ENCODE results near the gene PRR14. TPM values are rescaled to one million over a fixed set of nuclear protein-coding genes. Genes with fewer than 3 reads are reported as not detected.

PRR14 gene
- total and polyA plus RNA-seq, 2 donors = 14.3 to 139 TPM

DNA sequence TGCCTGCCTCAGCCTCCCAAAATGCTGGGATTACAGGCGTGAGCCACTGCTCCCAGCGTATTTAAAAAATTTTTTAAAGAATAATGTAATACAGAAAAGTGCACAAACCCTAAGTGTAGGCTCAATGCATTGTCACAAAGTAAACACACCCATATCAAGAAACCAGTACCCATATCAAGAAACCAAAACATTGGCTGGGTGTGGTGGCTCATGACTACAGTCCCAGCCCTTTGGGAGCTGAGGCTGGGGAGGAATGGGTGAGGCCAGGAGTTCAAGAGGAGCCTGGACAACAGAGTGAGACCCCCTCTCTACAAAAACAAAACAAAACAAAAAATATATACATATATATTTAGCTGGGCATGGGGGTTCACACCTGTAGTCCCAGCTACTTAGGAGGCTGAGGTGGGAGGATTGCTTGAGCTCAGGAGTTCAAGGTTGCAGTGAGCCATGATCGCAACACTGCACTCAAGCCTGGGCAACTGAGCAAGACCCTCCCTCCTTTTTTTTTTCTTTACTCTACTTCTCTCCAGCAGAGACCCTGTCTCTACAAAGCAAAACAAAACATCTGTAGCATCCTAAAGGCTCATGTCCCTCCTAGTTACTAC lies 9.3 kb upstream of the PRR14 start:
- Histone ChIP-seq H3K36me3 (ENCODE audit: control insufficient read depth in 2 of 2, insufficient read depth in 2 of 2, low read length in 1 of 2) (no peaks in the 10 kb centered on the region), H3K27ac (ENCODE audit: low read depth in 1 of 2, low read length in 1 of 2) (no peak overlapping the region), H3K4me3 (ENCODE audit: low read length in 2 of 2) (no peak overlapping the region), H3K27me3 (ENCODE audit: control insufficient read depth in 2 of 2, insufficient read depth in 1 of 2, low read length in 1 of 2) (no peaks in the 10 kb centered on the region), H3K9me3 (ENCODE audit: control insufficient read depth in 2 of 2, insufficient read depth in 1 of 2, low read length in 1 of 2) (no peaks in the 10 kb centered on the region), H3K4me1 (ENCODE audit: control insufficient read depth in 2 of 2, insufficient read depth in 2 of 2, low read length in 2 of 2) (no peaks in the 10 kb centered on the region)
- 97% methylated on average over 3 of the region's 3 CpGs for WGBS
- DNase-seq (ENCODE audit: low read depth in 6 of 9, low spot score in 9 of 9) = no peak

DNA sequence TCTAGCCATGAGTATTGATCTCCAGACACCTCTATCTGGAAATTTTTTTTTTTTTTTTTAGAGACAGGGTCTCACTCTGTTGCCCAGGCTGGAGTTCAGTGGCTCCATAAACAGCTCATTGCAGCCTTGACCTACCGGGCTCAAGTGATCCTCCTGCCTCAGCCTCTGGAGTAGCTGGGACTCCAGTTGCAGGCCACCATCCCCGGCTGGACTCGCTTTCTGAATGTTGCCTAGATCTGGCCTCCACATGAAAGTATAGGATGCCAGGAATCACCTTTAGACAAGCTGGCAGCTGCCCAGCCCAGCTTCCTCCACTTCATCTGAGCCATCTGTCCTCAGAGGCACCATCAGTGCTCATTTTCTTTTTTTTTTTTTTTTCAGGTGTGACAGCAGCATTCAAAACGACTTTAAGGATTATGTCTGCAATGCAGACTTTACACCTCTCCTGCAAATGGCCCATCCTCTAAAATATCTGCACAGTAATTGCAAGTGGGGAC lies 6.4 kb upstream of the PRR14 start:
- no peak for DNase-seq (ENCODE audit: low read depth in 6 of 9, low spot score in 9 of 9)
- no peaks in the 10 kb centered on the region for H3K36me3 ChIP-seq (ENCODE audit: control insufficient read depth in 2 of 2, insufficient read depth in 2 of 2, low read length in 1 of 2)
- peaks cover 0 to under 1% of the 10 kb centered on the region in 2 donors for H3K4me1 ChIP-seq (ENCODE audit: control insufficient read depth in 2 of 2, insufficient read depth in 2 of 2, low read length in 2 of 2)
- 79% methylated on average over 4 of the region's 4 CpGs for WGBS
- no peak overlapping the region for H3K27ac ChIP-seq (ENCODE audit: low read depth in 1 of 2, low read length in 1 of 2)
- no peak overlapping the region for H3K4me3 ChIP-seq (ENCODE audit: low read length in 2 of 2)
- no peaks in the 10 kb centered on the region for H3K9me3 ChIP-seq (ENCODE audit: control insufficient read depth in 2 of 2, insufficient read depth in 1 of 2, low read length in 1 of 2)
- H3K27me3 ChIP-seq (ENCODE audit: control insufficient read depth in 2 of 2, insufficient read depth in 1 of 2, low read length in 1 of 2) = no peaks in the 10 kb centered on the region

DNA sequence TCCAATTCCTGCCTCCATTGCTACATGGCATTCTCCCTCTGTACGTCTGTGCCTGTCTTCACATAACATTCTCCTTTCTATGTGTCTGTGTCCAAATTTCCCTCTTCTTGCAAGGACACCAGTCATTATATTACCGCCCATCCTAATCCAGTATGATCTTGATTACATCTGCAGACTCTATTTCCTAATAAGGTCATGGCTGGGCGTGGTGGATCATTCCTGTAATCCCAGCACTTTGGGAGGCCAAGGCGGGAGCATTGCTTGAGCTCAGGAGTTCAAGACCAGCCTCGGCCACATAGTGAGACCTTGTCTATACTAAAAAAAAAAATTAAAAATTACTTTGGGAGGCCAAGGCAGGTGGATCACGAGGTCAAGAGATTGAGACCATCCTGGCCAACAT lies 5.0 kb upstream of the PRR14 start:
- no peaks in the 10 kb centered on the region for H3K36me3 ChIP-seq (ENCODE audit: control insufficient read depth in 2 of 2, insufficient read depth in 2 of 2, low read length in 1 of 2)
- no peak overlapping the region for H3K27ac ChIP-seq (ENCODE audit: low read depth in 1 of 2, low read length in 1 of 2)
- 91% methylated on average over 6 of the region's 6 CpGs for WGBS
- H3K9me3 ChIP-seq (ENCODE audit: control insufficient read depth in 2 of 2, insufficient read depth in 1 of 2, low read length in 1 of 2) = peaks cover 0 to 10% of the 10 kb centered on the region in 2 donors
- H3K4me1 ChIP-seq (ENCODE audit: control insufficient read depth in 2 of 2, insufficient read depth in 2 of 2, low read length in 2 of 2) = peaks cover 0 to 11% of the 10 kb centered on the region in 2 donors
- DNase-seq (ENCODE audit: low read depth in 6 of 9, low spot score in 9 of 9) = no peak
- no peaks in the 10 kb centered on the region for H3K27me3 ChIP-seq (ENCODE audit: control insufficient read depth in 2 of 2, insufficient read depth in 1 of 2, low read length in 1 of 2)
- no peak overlapping the region for H3K4me3 ChIP-seq (ENCODE audit: low read length in 2 of 2)

DNA sequence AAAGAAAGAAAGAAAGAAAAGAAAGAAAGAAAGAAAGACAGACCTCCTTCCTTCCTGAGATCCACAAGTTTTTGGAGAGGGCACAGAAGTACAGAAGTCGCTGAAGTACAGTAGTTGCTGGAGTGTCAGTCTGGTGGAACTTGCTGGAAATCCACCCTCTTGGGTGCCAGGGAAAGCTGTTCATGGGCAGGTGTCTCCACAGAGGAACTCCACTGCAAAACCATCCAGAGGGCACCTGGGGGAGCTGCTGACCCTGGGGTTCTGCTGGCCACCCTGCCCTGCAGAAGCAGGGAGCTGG lies 3.5 kb upstream of the PRR14 start:
- WGBS = 93% methylated on average over 1 of the region's 1 CpG
- H3K9me3 ChIP-seq (ENCODE audit: control insufficient read depth in 2 of 2, insufficient read depth in 1 of 2, low read length in 1 of 2) = peaks cover 0 to 10% of the 10 kb centered on the region in 2 donors

DNA sequence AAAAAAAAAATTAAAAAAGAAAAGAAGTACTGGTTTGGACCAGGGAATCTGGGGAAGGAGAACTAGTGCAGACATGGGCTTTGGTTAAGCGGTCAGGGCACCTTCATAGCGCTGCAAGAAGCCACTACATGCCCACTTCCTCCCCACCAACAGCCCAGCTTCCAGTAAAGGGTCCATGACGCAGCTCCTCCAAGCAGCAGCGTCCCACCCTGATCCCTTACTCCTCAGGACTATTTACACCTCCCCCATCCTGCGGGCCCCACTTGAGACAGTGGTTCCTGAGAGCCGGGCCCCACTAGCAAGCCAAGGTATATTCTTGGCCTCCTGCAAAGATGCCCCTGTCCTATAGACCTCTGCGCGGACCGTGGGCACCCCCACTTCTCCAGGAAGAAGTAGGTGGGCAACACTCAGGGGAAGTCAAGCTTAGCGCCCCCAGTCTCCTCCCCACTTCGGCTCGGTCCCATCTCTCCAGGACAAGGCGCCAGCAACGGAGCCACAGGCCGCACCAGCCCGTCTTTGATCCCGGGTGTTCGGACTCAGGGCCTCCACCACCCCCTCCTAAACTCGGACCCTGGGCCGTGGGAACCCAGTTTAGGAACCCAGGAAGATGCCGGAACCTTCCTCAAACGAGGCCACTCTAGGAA lies 913 bp upstream of the PRR14 start:
- Histone ChIP-seq H3K27me3 (ENCODE audit: control insufficient read depth in 2 of 2, insufficient read depth in 1 of 2, low read length in 1 of 2) (no peaks in the 10 kb centered on the region), H3K27ac (ENCODE audit: low read depth in 1 of 2, low read length in 1 of 2) (peak overlapping the region; percentile 89 to 95), H3K4me1 (ENCODE audit: control insufficient read depth in 2 of 2, insufficient read depth in 2 of 2, low read length in 2 of 2) (peaks cover 0 to 26% of the 10 kb centered on the region in 2 donors), H3K9me3 (ENCODE audit: control insufficient read depth in 2 of 2, insufficient read depth in 1 of 2, low read length in 1 of 2) (peaks cover 0 to 10% of the 10 kb centered on the region in 2 donors), H3K36me3 (ENCODE audit: control insufficient read depth in 2 of 2, insufficient read depth in 2 of 2, low read length in 1 of 2) (peaks cover 25% of the 10 kb centered on the region in 2 donors), H3K4me3 (ENCODE audit: low read length in 2 of 2) (peak overlapping the region; percentile 74 to 96)
- DNase-seq (ENCODE audit: low read depth in 6 of 9, low spot score in 9 of 9) = peak in 1 of 9 donors; percentile 24
- 34% methylated on average over 22 of the region's 22 CpGs for WGBS

More for the DNA sequence above, 3.5 kb upstream of the PRR14 start:
- no peak overlapping the region for H3K27ac ChIP-seq (ENCODE audit: low read depth in 1 of 2, low read length in 1 of 2)
- peaks cover 0 to under 1% of the 10 kb centered on the region in 2 donors for H3K36me3 ChIP-seq (ENCODE audit: control insufficient read depth in 2 of 2, insufficient read depth in 2 of 2, low read length in 1 of 2)
- DNase-seq (ENCODE audit: low read depth in 6 of 9, low spot score in 9 of 9) = no peak
- no peaks in the 10 kb centered on the region for H3K27me3 ChIP-seq (ENCODE audit: control insufficient read depth in 2 of 2, insufficient read depth in 1 of 2, low read length in 1 of 2)
- peaks cover 0 to 22% of the 10 kb centered on the region in 2 donors for H3K4me1 ChIP-seq (ENCODE audit: control insufficient read depth in 2 of 2, insufficient read depth in 2 of 2, low read length in 2 of 2)
- H3K4me3 ChIP-seq (ENCODE audit: low read length in 2 of 2) = no peak overlapping the region

DNA sequence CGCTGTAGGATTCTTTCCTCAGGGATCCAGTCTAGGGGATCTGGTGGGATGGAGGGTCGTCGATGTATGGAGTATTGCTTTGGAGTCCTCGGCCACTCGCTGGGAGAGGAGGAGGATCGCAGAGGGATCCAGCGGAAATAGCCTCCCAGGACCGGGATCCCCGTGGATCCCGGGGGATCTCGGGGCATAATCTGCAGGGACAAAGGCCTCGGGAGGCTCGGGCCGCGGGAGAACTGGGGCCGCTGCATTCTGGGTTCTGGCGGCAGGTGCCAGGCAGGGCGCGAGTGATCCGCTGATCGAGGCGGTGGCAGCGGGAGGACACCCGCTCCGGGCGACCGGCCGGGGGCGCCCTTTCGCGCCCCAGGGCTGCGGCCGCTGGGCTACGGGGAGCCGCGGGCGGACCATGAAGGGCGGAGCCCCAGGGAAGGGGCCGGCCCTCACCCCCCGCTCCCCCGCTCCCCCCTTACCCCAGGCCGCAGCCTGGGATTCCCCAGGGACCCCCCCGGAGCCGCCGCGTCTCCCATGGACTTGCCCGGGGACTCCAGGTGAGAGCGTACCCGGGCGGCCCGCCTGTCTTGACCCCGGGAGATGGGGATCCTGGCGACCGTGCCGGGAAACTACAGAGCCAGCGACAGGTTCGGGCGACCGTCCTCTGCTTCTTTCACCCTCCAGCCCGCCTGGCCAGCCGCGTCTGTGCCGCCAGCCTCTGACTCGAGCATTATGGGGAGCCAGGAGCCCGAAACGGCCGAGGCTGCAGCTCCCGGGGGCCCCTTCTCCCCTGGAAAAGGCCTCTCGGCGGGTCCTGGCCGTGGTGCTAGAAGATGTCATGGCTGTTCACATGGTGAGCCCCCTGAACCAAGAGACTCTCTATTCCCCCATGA lies 604 bp downstream of the PRR14 start:
- peaks cover 0 to 28% of the 10 kb centered on the region in 2 donors for H3K4me1 ChIP-seq (ENCODE audit: control insufficient read depth in 2 of 2, insufficient read depth in 2 of 2, low read length in 2 of 2)
- peaks cover 40% of the 10 kb centered on the region in 2 donors for H3K36me3 ChIP-seq (ENCODE audit: control insufficient read depth in 2 of 2, insufficient read depth in 2 of 2, low read length in 1 of 2)
- peak overlapping the region; percentile 91 to 95 for H3K27ac ChIP-seq (ENCODE audit: low read depth in 1 of 2, low read length in 1 of 2)
- under 1% methylated on average over 71 of the region's 71 CpGs for WGBS
- H3K9me3 ChIP-seq (ENCODE audit: control insufficient read depth in 2 of 2, insufficient read depth in 1 of 2, low read length in 1 of 2) = peaks cover 0 to 10% of the 10 kb centered on the region in 2 donors
- H3K4me3 ChIP-seq (ENCODE audit: low read length in 2 of 2) = peak overlapping the region; percentile 74 to 96
- H3K27me3 ChIP-seq (ENCODE audit: control insufficient read depth in 2 of 2, insufficient read depth in 1 of 2, low read length in 1 of 2) = no peaks in the 10 kb centered on the region
- DNase-seq (ENCODE audit: low read depth in 6 of 9, low spot score in 9 of 9) = peak in 4 of 9 donors; percentile 24 to 71 (median 61)

DNA sequence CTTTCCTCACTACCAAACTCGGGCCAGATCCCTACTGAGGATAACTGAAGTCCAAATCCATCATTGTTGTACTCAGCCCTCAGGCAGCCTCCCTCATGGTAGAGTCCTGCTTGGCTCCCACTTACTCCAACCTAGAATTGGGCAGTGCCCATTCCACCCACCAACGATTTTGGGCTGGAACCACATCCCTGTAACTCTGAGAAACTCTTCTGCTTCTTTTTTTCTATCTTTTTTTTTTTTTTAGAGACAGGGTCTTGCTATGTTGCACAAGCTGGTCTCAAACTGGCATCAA lies 1.2 kb downstream of the PRR14 start:
- Histone ChIP-seq H3K36me3 (ENCODE audit: control insufficient read depth in 2 of 2, insufficient read depth in 2 of 2, low read length in 1 of 2) (peaks cover 41 to 46% of the 10 kb centered on the region in 2 donors), H3K9me3 (ENCODE audit: control insufficient read depth in 2 of 2, insufficient read depth in 1 of 2, low read length in 1 of 2) (peaks cover 0 to 10% of the 10 kb centered on the region in 2 donors), H3K27me3 (ENCODE audit: control insufficient read depth in 2 of 2, insufficient read depth in 1 of 2, low read length in 1 of 2) (no peaks in the 10 kb centered on the region), H3K4me1 (ENCODE audit: control insufficient read depth in 2 of 2, insufficient read depth in 2 of 2, low read length in 2 of 2) (peaks cover under 1 to 33% of the 10 kb centered on the region in 2 donors), H3K4me3 (ENCODE audit: low read length in 2 of 2) (peak overlapping the region; percentile 74 to 96), H3K27ac (ENCODE audit: low read depth in 1 of 2, low read length in 1 of 2) (peak overlapping the region in 1 of 2 donors; percentile 60)
- whole genome bisulfite sequencing = 21% methylated on average over 2 of the region's 2 CpGs
- DNase-seq (ENCODE audit: low read depth in 6 of 9, low spot score in 9 of 9) = no peak

DNA sequence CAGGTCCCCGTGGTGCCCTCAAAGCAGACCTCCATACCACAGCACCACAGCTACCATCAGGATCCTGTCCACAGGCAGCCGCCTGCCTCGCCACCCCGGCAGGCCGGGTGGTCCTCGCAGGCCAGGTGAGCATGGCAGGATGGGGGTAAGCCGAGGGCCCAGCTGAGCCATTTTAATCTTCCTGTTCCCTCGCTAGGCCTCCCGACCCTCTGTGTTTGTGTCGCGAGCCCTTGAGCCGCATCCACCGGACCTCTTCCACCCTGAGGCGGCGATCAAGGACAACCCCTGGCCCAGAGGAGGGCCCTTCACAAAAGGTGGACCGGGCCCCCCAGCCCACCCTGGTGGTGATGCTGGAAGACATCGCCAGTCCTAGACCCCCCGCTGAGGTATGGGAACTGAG lies 2.0 kb downstream of the PRR14 start:
- 97% methylated on average over 18 of the region's 18 CpGs for WGBS
- peaks cover 8 to 41% of the 10 kb centered on the region in 2 donors for H3K4me1 ChIP-seq (ENCODE audit: control insufficient read depth in 2 of 2, insufficient read depth in 2 of 2, low read length in 2 of 2)
- no peak overlapping the region for H3K27ac ChIP-seq (ENCODE audit: low read depth in 1 of 2, low read length in 1 of 2)
- no peak for DNase-seq (ENCODE audit: low read depth in 6 of 9, low spot score in 9 of 9)
- no peaks in the 10 kb centered on the region for H3K27me3 ChIP-seq (ENCODE audit: control insufficient read depth in 2 of 2, insufficient read depth in 1 of 2, low read length in 1 of 2)
- no peak overlapping the region for H3K4me3 ChIP-seq (ENCODE audit: low read length in 2 of 2)
- peaks cover 0 to 10% of the 10 kb centered on the region in 2 donors for H3K9me3 ChIP-seq (ENCODE audit: control insufficient read depth in 2 of 2, insufficient read depth in 1 of 2, low read length in 1 of 2)
- peaks cover 45 to 49% of the 10 kb centered on the region in 2 donors for H3K36me3 ChIP-seq (ENCODE audit: control insufficient read depth in 2 of 2, insufficient read depth in 2 of 2, low read length in 1 of 2)

DNA sequence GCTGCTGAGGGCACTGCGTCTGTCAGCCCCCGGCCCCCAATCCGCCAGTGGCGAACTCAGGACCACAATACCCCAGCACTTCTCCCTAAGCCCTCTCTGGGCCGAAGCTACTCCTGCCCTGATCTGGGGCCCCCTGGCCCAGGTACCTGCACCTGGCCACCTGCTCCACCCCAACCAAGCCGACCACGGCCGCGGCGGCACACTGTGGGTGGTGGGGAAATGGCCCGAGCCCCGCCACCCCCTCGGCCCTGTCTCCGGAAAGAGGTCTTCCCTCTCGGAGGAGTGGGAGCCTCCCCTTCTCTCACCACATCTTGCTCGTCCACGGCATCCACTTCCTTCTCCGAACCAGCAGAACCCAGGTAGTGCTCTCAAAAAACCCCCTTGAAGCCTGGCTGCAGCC lies 4.1 kb downstream of the PRR14 start:
- no peaks in the 10 kb centered on the region for H3K27me3 ChIP-seq (ENCODE audit: control insufficient read depth in 2 of 2, insufficient read depth in 1 of 2, low read length in 1 of 2)
- H3K9me3 ChIP-seq (ENCODE audit: control insufficient read depth in 2 of 2, insufficient read depth in 1 of 2, low read length in 1 of 2) = peaks cover 0 to 16% of the 10 kb centered on the region in 2 donors
- WGBS = 95% methylated on average over 18 of the region's 18 CpGs
- no peak overlapping the region for H3K4me3 ChIP-seq (ENCODE audit: low read length in 2 of 2)
- no peak overlapping the region for H3K27ac ChIP-seq (ENCODE audit: low read depth in 1 of 2, low read length in 1 of 2)
- H3K4me1 ChIP-seq (ENCODE audit: control insufficient read depth in 2 of 2, insufficient read depth in 2 of 2, low read length in 2 of 2) = peaks cover 8 to 36% of the 10 kb centered on the region in 2 donors
- H3K36me3 ChIP-seq (ENCODE audit: control insufficient read depth in 2 of 2, insufficient read depth in 2 of 2, low read length in 1 of 2) = peaks cover 45 to 49% of the 10 kb centered on the region in 2 donors
- no peak for DNase-seq (ENCODE audit: low read depth in 6 of 9, low spot score in 9 of 9)

Measured in thymus (tissue), 11 donors.